DOHH2 (cell line): ENCODE data around the gene P4HA2.

Experiments used
- H3F3A ChIP-seq: fragments of 200-600 bp; sonication (generic), shearing (Covaris generic); 2 replicates; pipeline ENCODE4 v1.6.0; 2016; ENCODE audit warnings: antibody characterized with exemption, mild to moderate bottlenecking; ENCODE audit not compliant: control insufficient read depth, insufficient read depth
- H3K27ac ChIP-seq: fragments of 200-600 bp; sonication (generic); 2 replicates; pipeline ENCODE4 v1.5.1; 2014; ENCODE audit warnings: low read depth, mild to moderate bottlenecking, low read length, moderate library complexity
- H3K27me3 ChIP-seq: fragments of 200-600 bp; sonication (generic); 2 replicates; pipeline ENCODE4 v1.6.1; 2014; ENCODE audit warnings: mild to moderate bottlenecking, low read length, mixed read lengths; ENCODE audit not compliant: control insufficient read depth
- H3K36me3 ChIP-seq: fragments of 200-600 bp; sonication (generic); 2 replicates; pipeline ENCODE4 v1.6.1; 2014; ENCODE audit warnings: mild to moderate bottlenecking, low read length, moderate library complexity, mixed read lengths; ENCODE audit not compliant: control insufficient read depth
- H3K4me1 ChIP-seq: fragments of 200-600 bp; sonication (generic); 2 replicates; pipeline ENCODE4 v1.6.1; 2014; ENCODE audit warnings: mild to moderate bottlenecking, low read length, mixed read lengths; ENCODE audit not compliant: control insufficient read depth
- H3K4me2 ChIP-seq: fragments of 200-600 bp; sonication (generic); 2 replicates; pipeline ENCODE4 v1.6.0; 2014; ENCODE audit warnings: mild to moderate bottlenecking, low read length, moderate library complexity
- H3K4me3 ChIP-seq: fragments of 200-600 bp; sonication (generic); 2 replicates; pipeline ENCODE4 v1.5.1; 2014; ENCODE audit warnings: mild to moderate bottlenecking, low read length, mixed read lengths
- H3K79me2 ChIP-seq: fragments of 200-600 bp; sonication (generic); 2 replicates; pipeline ENCODE4 v1.6.1; 2014; ENCODE audit warnings: mild to moderate bottlenecking, low read length, mixed read lengths; ENCODE audit not compliant: control insufficient read depth
- H3K9me2 ChIP-seq: fragments of 200-600 bp; sonication (generic); replicated peaks from 2 replicates; pipeline ENCODE4 v1.6.1; 2014; ENCODE audit warnings: mild to moderate bottlenecking, low read length, mixed read lengths; ENCODE audit not compliant: control insufficient read depth
- H3K9me3 ChIP-seq: fragments of 200-600 bp; sonication (generic); 2 replicates; pipeline ENCODE4 v1.6.1; 2014; ENCODE audit warnings: antibody characterized with exemption, low read length, mixed read lengths; ENCODE audit not compliant: control insufficient read depth, insufficient read depth
- H4K20me1 ChIP-seq: fragments of 200-600 bp; sonication (generic); 2 replicates; pipeline ENCODE4 v1.6.0; 2014; ENCODE audit warnings: low read depth, mild to moderate bottlenecking, antibody characterized with exemption, low read length, moderate library complexity; ENCODE audit not compliant: control insufficient read depth, insufficient read depth
- CTCF ChIP-seq: fragments of 200-600 bp; sonication (generic); IDR thresholded peaks from one replicate; pipeline ENCODE4 v1.5.1; 2014; ENCODE audit warnings: antibody characterized with exemption, mild to moderate bottlenecking, low read depth, low read length; ENCODE audit not compliant: poor library complexity, severe bottlenecking
- EZH2phosphoT487 ChIP-seq: fragments of 200-600 bp; sonication (generic); IDR thresholded peaks from 2 replicates; pipeline ENCODE4 v1.6.1; 2017; ENCODE audit warnings: borderline replicate concordance, mild to moderate bottlenecking, antibody characterized with exemption, low read length, moderate library complexity, mixed read lengths

The P4HA2 gene

GRCh38 chr5:132219289-132219970 is 8.2 kb downstream of the P4HA2 start:
- Histone ChIP-seq H4K20me1 (no peaks in the 10 kb centered on the region), H3K27ac (no peak overlapping the region), H3K4me1 (no peaks in the 10 kb centered on the region), H3K27me3 (peaks cover 3% of the 10 kb centered on the region; the same call in 1 of the 2 replicates), H3F3A (no peaks in the 10 kb centered on the region), H3K9me3 (no peaks in the 10 kb centered on the region), H3K79me2 (no peaks in the 10 kb centered on the region), H3K36me3 (no peaks in the 10 kb centered on the region), H3K4me3 (no peak overlapping the region), H3K9me2 (no peaks in the 10 kb centered on the region), H3K4me2 (no peak overlapping the region)
- no peak for TF ChIP-seq CTCF
- no peak for TF ChIP-seq EZH2phosphoT487

- Histone ChIP-seq H3K27me3 (peaks cover 3% of the 10 kb centered on the region; the same call in 1 of the 2 replicates), H3K9me2 (no peaks in the 10 kb centered on the region), H3K79me2 (no peaks in the 10 kb centered on the region), H3K9me3 (no peaks in the 10 kb centered on the region), H3K4me3 (no peak overlapping the region), H4K20me1 (no peaks in the 10 kb centered on the region), H3K36me3 (no peaks in the 10 kb centered on the region), H3K4me1 (no peaks in the 10 kb centered on the region), H3K4me2 (no peak overlapping the region), H3K27ac (no peak overlapping the region), H3F3A (no peaks in the 10 kb centered on the region)
- no peak for TF ChIP-seq EZH2phosphoT487
- TF ChIP-seq CTCF, result no peak
These were observed 9.3 kb downstream of the P4HA2 start for GRCh38 chr5:132218321-132218720.

DNA sequence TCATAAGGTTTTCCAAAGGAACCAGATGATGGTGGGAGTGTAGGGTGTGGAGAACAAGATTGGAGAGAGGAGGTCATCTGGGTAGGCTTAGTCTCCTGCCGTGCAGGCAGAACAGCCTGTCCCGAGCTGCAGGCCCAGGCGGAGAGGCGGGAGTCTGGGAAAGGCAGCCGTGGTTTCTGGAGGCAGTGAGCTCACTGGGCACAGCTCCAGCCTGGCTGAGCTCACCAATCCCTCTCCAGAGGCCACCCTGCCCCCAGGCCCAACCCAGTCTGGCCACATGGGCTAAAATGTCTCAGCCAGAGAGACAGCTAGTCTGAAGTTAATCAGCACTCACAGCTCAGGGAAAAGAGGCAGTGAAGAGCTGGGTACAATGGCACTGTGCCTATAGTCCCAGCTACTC is 12.3 kb downstream of the P4HA2 start:
- Histone ChIP-seq H3K79me2 (no peaks in the 10 kb centered on the region), H3K27me3 (0 out of 2 replicates have a peak, but pooled peaks cover 2% of the 10 kb centered on the region), H3F3A (no peaks in the 10 kb centered on the region), H3K9me3 (no peaks in the 10 kb centered on the region), H3K4me3 (no peak overlapping the region), H3K9me2 (no peaks in the 10 kb centered on the region), H4K20me1 (no peaks in the 10 kb centered on the region), H3K4me2 (no peak overlapping the region), H3K27ac (no peak overlapping the region), H3K36me3 (no peaks in the 10 kb centered on the region), H3K4me1 (no peaks in the 10 kb centered on the region)
- no peak for TF ChIP-seq EZH2phosphoT487
- no peak for TF ChIP-seq CTCF
